Measurements from ENCODE around the gene KDM4B.
"Not testable (repeated sequence)": the region's sequence is repeated elsewhere in the genome, so short reads cannot be mapped to it uniquely, and the experiment has no call there.

The KDM4B gene

GRCh38 chr19:4952945-4953344, 16.0 kb upstream of the KDM4B start:
- no peak overlapping the region for H3K4me3 ChIP-seq (replicated peaks in 1 of 2; ENCODE audit: low read depth in 2 of 2, low read length in 2 of 2)
- TF ChIP-seq, protein P1, sequence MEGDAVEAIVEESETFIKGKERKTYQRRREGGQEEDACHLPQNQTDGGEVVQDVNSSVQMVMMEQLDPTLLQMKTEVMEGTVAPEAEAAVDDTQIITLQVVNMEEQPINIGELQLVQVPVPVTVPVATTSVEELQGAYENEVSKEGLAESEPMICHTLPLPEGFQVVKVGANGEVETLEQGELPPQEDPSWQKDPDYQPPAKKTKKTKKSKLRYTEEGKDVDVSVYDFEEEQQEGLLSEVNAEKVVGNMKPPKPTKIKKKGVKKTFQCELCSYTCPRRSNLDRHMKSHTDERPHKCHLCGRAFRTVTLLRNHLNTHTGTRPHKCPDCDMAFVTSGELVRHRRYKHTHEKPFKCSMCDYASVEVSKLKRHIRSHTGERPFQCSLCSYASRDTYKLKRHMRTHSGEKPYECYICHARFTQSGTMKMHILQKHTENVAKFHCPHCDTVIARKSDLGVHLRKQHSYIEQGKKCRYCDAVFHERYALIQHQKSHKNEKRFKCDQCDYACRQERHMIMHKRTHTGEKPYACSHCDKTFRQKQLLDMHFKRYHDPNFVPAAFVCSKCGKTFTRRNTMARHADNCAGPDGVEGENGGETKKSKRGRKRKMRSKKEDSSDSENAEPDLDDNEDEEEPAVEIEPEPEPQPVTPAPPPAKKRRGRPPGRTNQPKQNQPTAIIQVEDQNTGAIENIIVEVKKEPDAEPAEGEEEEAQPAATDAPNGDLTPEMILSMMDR (IDR thresholded peaks at IDR 0.05; ENCODE audit: low read depth, low read length) = no peak
- DNase-seq (ENCODE audit: low read depth in 2 of 2) = no peak

GRCh38 chr19:4954320-4955149, 14.4 kb upstream of the KDM4B start:
- not testable (repeated sequence) for H3K4me3 ChIP-seq (replicated peaks in 1 of 2; ENCODE audit: low read depth in 2 of 2, low read length in 2 of 2); DNase-seq (ENCODE audit: low read depth in 2 of 2)

GRCh38 chr19:4955274-4955673, 13.6 kb upstream of the KDM4B start:
- DNase-seq (ENCODE audit: low read depth in 2 of 2) = no peak
- TF ChIP-seq, protein P1 (IDR thresholded peaks at IDR 0.05; ENCODE audit: low read depth, low read length) = no peak
- H3K4me3 ChIP-seq (replicated peaks in 1 of 2; ENCODE audit: low read depth in 2 of 2, low read length in 2 of 2) = no peak overlapping the region

GRCh38 chr19:4957981-4958380, 10.9 kb upstream of the KDM4B start:
- H3K4me3 ChIP-seq (replicated peaks in 1 of 2; ENCODE audit: low read depth in 2 of 2, low read length in 2 of 2) = no peak overlapping the region
- TF ChIP-seq, protein P1 (IDR thresholded peaks at IDR 0.05; ENCODE audit: low read depth, low read length) = no peak
- no peak for DNase-seq (ENCODE audit: low read depth in 2 of 2)

DNA sequence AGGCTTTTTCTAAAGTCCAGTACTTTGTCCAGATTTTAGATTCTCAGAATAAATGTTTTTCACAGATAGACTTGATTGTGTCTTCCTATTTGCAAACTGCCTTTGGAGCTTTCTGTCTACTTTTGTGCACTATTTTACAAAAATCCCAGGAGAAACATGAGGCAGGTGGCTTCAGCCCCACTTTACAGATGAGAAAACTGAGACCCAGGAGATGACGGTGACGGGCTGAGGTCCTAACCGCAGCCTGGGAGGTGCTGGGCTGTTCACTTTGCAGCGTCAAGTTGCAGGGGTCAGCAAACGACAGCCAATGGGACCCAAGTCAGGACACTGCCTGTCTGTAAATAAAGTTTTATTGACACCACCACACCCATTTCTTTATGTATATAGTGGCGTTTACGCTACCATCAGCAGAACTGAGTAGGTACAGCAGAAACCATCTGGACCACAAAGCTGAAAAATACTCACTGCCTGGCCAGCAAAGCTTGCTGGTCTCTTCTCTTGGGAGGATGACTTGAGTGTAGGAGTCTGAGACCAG, 6.8 kb upstream of the KDM4B start:
- no peak for DNase-seq (ENCODE audit: low read depth in 2 of 2)
- TF ChIP-seq, protein P1 (IDR thresholded peaks at IDR 0.05; ENCODE audit: low read depth, low read length) = no peak
- no peak overlapping the region for H3K4me3 ChIP-seq (replicated peaks in 1 of 2; ENCODE audit: low read depth in 2 of 2, low read length in 2 of 2)

GRCh38 chr19:4965061-4965460, 3.9 kb upstream of the KDM4B start:
- no peak for DNase-seq (ENCODE audit: low read depth in 2 of 2)
- TF ChIP-seq, protein P1 (IDR thresholded peaks at IDR 0.05; ENCODE audit: low read depth, low read length) = no peak
- H3K4me3 ChIP-seq (replicated peaks in 1 of 2; ENCODE audit: low read depth in 2 of 2, low read length in 2 of 2) = no peak overlapping the region

- TF ChIP-seq, protein P1 (IDR thresholded peaks at IDR 0.05; ENCODE audit: low read depth, low read length) = no peak
- DNase-seq (ENCODE audit: low read depth in 2 of 2) = no peak
- H3K4me3 ChIP-seq (replicated peaks in 1 of 2; ENCODE audit: low read depth in 2 of 2, low read length in 2 of 2) = no peak overlapping the region
Observed at GRCh38 chr19:4966591-4966990, 2.3 kb upstream of the KDM4B start.

Measured in cardiac fibroblast (primary cell).